ENCODE results near the gene SELENOI.
A peak's percentile ranks its signal among the peaks of the same experiment; 100 is the strongest.
"Not testable (repeated sequence)": the region's sequence is repeated elsewhere in the genome, so short reads cannot be mapped to it uniquely, and the experiment has no call there.

Gene SELENOI

GRCh38 chr2:26355038-26355995, 9.4 kb downstream of the SELENOI start:
- no peak for DNase-seq (ENCODE audit: extremely low read depth in 1 of 2, low read depth in 1 of 2)

GRCh38 chr2:26356111-26356510, 10.2 kb downstream of the SELENOI start:
- no peak for DNase-seq (ENCODE audit: extremely low read depth in 1 of 2, low read depth in 1 of 2)

GRCh38 chr2:26356771-26357170, 10.8 kb downstream of the SELENOI start:
- no peak for DNase-seq (ENCODE audit: extremely low read depth in 1 of 2, low read depth in 1 of 2)

- DNase-seq (ENCODE audit: extremely low read depth in 1 of 2, low read depth in 1 of 2): no peak
Observed at GRCh38 chr2:26359886-26360473, 14.0 kb downstream of the SELENOI start.

GRCh38 chr2:26363323-26363722, 17.4 kb downstream of the SELENOI start:
- no peak for DNase-seq (ENCODE audit: extremely low read depth in 1 of 2, low read depth in 1 of 2)

GRCh38 chr2:26363958-26364357, 18.0 kb downstream of the SELENOI start:
- DNase-seq (ENCODE audit: extremely low read depth in 1 of 2, low read depth in 1 of 2): no peak

- no peak for DNase-seq (ENCODE audit: extremely low read depth in 1 of 2, low read depth in 1 of 2)
Observed at GRCh38 chr2:26364669-26365068, 18.7 kb downstream of the SELENOI start.

GRCh38 chr2:26366957-26367356, 21.0 kb downstream of the SELENOI start:
- DNase-seq (ENCODE audit: extremely low read depth in 1 of 2, low read depth in 1 of 2): no peak

- DNase-seq (ENCODE audit: extremely low read depth in 1 of 2, low read depth in 1 of 2): not testable (repeated sequence)
Observed at GRCh38 chr2:26369664-26370063, 23.7 kb downstream of the SELENOI start.

GRCh38 chr2:26370909-26371308, 25.0 kb downstream of the SELENOI start:
- DNase-seq (ENCODE audit: extremely low read depth in 1 of 2, low read depth in 1 of 2): not testable (repeated sequence)

- no peak for DNase-seq (ENCODE audit: extremely low read depth in 1 of 2, low read depth in 1 of 2)
Observed at GRCh38 chr2:26376799-26377198, 30.9 kb downstream of the SELENOI start.

- no peak for DNase-seq (ENCODE audit: extremely low read depth in 1 of 2, low read depth in 1 of 2)
Observed at GRCh38 chr2:26380281-26380680, 34.3 kb downstream of the SELENOI start.

GRCh38 chr2:26382564-26382963, 36.6 kb downstream of the SELENOI start:
- no peak for DNase-seq (ENCODE audit: extremely low read depth in 1 of 2, low read depth in 1 of 2)

GRCh38 chr2:26384183-26384582, 38.2 kb downstream of the SELENOI start:
- DNase-seq (ENCODE audit: extremely low read depth in 1 of 2, low read depth in 1 of 2): no peak

- no peak for DNase-seq (ENCODE audit: extremely low read depth in 1 of 2, low read depth in 1 of 2)
Observed at GRCh38 chr2:26384597-26384996, 38.7 kb downstream of the SELENOI start.

GRCh38 chr2:26387189-26387588, 41.2 kb downstream of the SELENOI start:
- no peak for DNase-seq (ENCODE audit: extremely low read depth in 1 of 2, low read depth in 1 of 2)

- DNase-seq (ENCODE audit: extremely low read depth in 1 of 2, low read depth in 1 of 2): no peak
Observed at GRCh38 chr2:26394694-26395093, 48.8 kb downstream of the SELENOI start.

- DNase-seq (ENCODE audit: extremely low read depth in 1 of 2, low read depth in 1 of 2): no peak
Observed at GRCh38 chr2:26395394-26395793, 49.5 kb downstream of the SELENOI start.

- DNase-seq (ENCODE audit: extremely low read depth in 1 of 2, low read depth in 1 of 2): peak in 1 of 2 donors; percentile 47
Observed at GRCh38 chr2:26396734-26397298, 50.9 kb downstream of the SELENOI start.

GRCh38 chr2:26399771-26400376, 53.9 kb downstream of the SELENOI start:
- no peak for DNase-seq (ENCODE audit: extremely low read depth in 1 of 2, low read depth in 1 of 2)

GRCh38 chr2:26400723-26401122, 54.8 kb downstream of the SELENOI start:
- DNase-seq (ENCODE audit: extremely low read depth in 1 of 2, low read depth in 1 of 2): no peak
